HepG2 (cell line): ENCODE measurements around the gene COLQ. TPM values are rescaled to one million over a fixed set of nuclear protein-coding genes. Genes with fewer than 3 reads are reported as not detected.

ENCODE experiments used
- AFF4 ChIP-seq: sonication (generic); formaldehyde crosslinking; IDR thresholded peaks from 2 replicates; pipeline ENCODE4 v1.4.0; 2020; ENCODE audit warnings: missing genetic modification reagents
- CENPX ChIP-seq: sonication (generic); formaldehyde crosslinking; IDR thresholded peaks from 2 replicates; pipeline ENCODE4 v1.9.0; 2021; ENCODE audit warnings: mild to moderate bottlenecking, missing genetic modification reagents, moderate library complexity
- FOXJ3 ChIP-seq: sonication (generic); formaldehyde crosslinking; IDR thresholded peaks from 2 replicates; pipeline ENCODE4 v1.4.0; 2020; ENCODE audit warnings: missing genetic modification reagents, mild to moderate bottlenecking, borderline replicate concordance
- HNRNPUL1 ChIP-seq: fragments of 200-400 bp; formaldehyde crosslinking; IDR thresholded peaks from 2 replicates; pipeline ENCODE4 v1.6.1; 2017; ENCODE audit warnings: low read depth, mild to moderate bottlenecking, low read length, moderate library complexity
- KLF6 ChIP-seq: IDR thresholded peaks from 2 replicates; pipeline ENCODE4 v1.8.0; 2016; ENCODE audit warnings: missing biosample characterization, missing genetic modification reagents
- KMT2A ChIP-seq: sonication (generic); formaldehyde crosslinking; IDR thresholded peaks from 2 replicates; pipeline ENCODE4 v1.4.0; 2020; ENCODE audit warnings: missing genetic modification reagents
- MTF2 ChIP-seq: sonication (generic); formaldehyde crosslinking; IDR thresholded peaks from 2 replicates; pipeline ENCODE4 v1.5.0; 2020; ENCODE audit warnings: missing genetic modification reagents, borderline replicate concordance
- NFYC ChIP-seq: IDR thresholded peaks from 2 replicates; pipeline ENCODE4 v1.6.1; 2016; ENCODE audit warnings: missing genetic modification reagents, missing compliant biosample characterization
- PAX8 ChIP-seq: sonication (generic); formaldehyde crosslinking; IDR thresholded peaks from 2 replicates; pipeline ENCODE4 v1.8.0; 2022; ENCODE audit warnings: mild to moderate bottlenecking, missing genetic modification reagents, borderline replicate concordance
- POLR2AphosphoS2 ChIP-seq: IDR thresholded peaks from 2 replicates; pipeline ENCODE4 v1.6.1; 2011; ENCODE audit warnings: low read depth, low read length, improper control_type of control experiment
- RBAK ChIP-seq: sonication (generic); formaldehyde crosslinking; IDR thresholded peaks from 2 replicates; pipeline ENCODE4 v1.5.1; 2020; ENCODE audit warnings: mild to moderate bottlenecking, missing genetic modification reagents
- SP1 ChIP-seq, 2 experiments: fragments of 450-650 bp in 1 of 2; sonication (generic) in 1 of 2; formaldehyde crosslinking in 1 of 2; IDR thresholded peaks; 2 replicates each; pipeline versions ENCODE4 v1.4.0 to v1.6.1; 2016 to 2020; ENCODE audit warnings: missing genetic modification reagents in 1 of 2
- ZNF7 ChIP-seq: IDR thresholded peaks from 2 replicates; pipeline ENCODE4 v1.6.1; 2016; ENCODE audit warnings: missing biosample characterization, missing genetic modification reagents
- ZNF713 ChIP-seq: sonication (generic); formaldehyde crosslinking; IDR thresholded peaks from 2 replicates; pipeline ENCODE4 v1.4.0; 2020; ENCODE audit warnings: mild to moderate bottlenecking, missing genetic modification reagents
- polyA plus RNA-seq, 8 experiments: library from polyadenylated mRNA; depleted of rRNA in 3 of 8; stranded (reverse) in 7 of 8; unstranded in 1 of 8; fragments of >200 nt; fragmentation: Illumina TruSeq in 4 of 8; extraction: Trizol in 4 of 8; gene quantifications; 2 replicates each; pipeline versions ENCODE4 v1.2.1 to v1.2.3, GENCODE V29; 2011 to 2016; ENCODE audit warnings: low read depth in 4 of 8, missing spikeins in 1 of 8, mixed read lengths in 1 of 8; ENCODE audit not compliant: insufficient read depth in 1 of 8
- total RNA-seq, 5 experiments: library from RNA; depleted of rRNA; stranded (reverse); fragments of >200 nt; fragmentation: Illumina TruSeq; extraction: Trizol; gene quantifications; 2 replicates each; pipeline ENCODE4 v1.2.3, GENCODE V29; 2016; ENCODE audit warnings: low read depth in 1 of 5
- TF ChIP-seq, protein P1 (sequence below): sonication (generic); formaldehyde crosslinking; IDR thresholded peaks from 2 replicates; pipeline ENCODE4 v1.8.1; 2023; ENCODE audit warnings: missing genetic modification reagents, mild to moderate bottlenecking, borderline replicate concordance
- TF ChIP-seq, protein P2 (sequence below): sonication (generic); formaldehyde crosslinking; IDR thresholded peaks from 2 replicates; pipeline ENCODE4 v1.5.0; 2020; ENCODE audit warnings: mild to moderate bottlenecking, missing genetic modification reagents, borderline replicate concordance
- TF ChIP-seq, protein P3 (sequence below): sonication (generic); formaldehyde crosslinking; IDR thresholded peaks from 2 replicates; pipeline ENCODE4 v1.4.0; 2020; ENCODE audit warnings: mild to moderate bottlenecking, missing genetic modification reagents
- TF ChIP-seq, protein P4 (sequence below): sonication (generic); formaldehyde crosslinking; IDR thresholded peaks from 2 replicates; pipeline ENCODE4 v1.4.0; 2020; ENCODE audit warnings: missing genetic modification reagents, borderline replicate concordance

Gene COLQ
- total and polyA plus RNA-seq, 2 of the 13 experiments (the other 11 are each of a cell fraction or from before 2014, with no cell fraction given): 0.31 to 0.46 TPM

DNA sequence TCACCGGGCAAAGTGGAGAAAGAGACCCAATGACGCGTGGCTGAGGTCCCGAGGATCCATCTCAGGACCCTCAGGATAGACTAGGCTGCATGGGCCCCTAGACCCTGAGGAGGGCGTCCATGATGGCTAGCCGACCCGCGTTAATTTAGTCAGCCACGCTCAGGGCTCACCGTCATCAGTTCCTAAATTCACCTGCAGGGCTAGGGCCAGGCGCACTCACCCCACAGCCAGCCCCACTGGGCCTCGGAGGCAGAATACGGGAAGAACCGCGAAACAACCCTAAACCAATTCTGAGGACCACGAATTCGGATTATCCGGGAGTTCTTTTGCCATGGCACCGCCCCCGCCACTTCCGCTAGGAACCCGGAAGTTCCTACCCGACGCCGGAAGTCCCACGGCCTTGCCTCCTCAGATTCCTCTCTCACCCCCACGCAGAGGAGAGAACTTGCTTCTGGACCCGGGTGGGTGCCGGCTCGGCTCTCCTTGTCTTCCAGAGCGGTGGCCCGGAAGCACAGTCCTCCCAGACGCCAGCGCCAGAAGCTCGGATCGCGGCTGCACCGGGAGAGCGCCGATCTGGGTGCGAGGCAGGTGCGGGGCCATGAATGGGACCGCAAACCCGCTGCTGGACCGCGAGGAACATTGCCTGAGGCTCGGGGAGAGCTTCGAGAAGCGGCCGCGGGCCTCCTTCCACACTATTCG lies 94.2 kb downstream of the COLQ start, which contains the start of the genes EAF1 and METTL6 (continued):
- TF ChIP-seq, protein P1, sequence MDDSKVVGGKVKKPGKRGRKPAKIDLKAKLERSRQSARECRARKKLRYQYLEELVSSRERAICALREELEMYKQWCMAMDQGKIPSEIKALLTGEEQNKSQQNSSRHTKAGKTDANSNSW: no peak; the same call in 1 of the 2 replicates
- TF ChIP-seq KLF6 (CRISPR knock-in tag) (no peak), KMT2A (peak; percentile 95), FOXJ3 (CRISPR knock-in tag) (no peak), HNRNPUL1 (no peak), ZNF713 (CRISPR knock-in tag) (no peak), ZNF7 (no peak), CENPX (CRISPR knock-in tag) (no peak), PAX8 (no peak), POLR2AphosphoS2 (no peak), AFF4 (no peak), MTF2 (CRISPR knock-in tag) (no peak), NFYC (no peak), RBAK (CRISPR knock-in tag) (no peak), SP1 (IDR thresholded peaks at IDR 0.05) (no peak), SP1 (CRISPR knock-in tag; IDR thresholded peaks at IDR 0.05) (no peak; the same call in 1 of the 2 replicates)
- TF ChIP-seq, protein P2, sequence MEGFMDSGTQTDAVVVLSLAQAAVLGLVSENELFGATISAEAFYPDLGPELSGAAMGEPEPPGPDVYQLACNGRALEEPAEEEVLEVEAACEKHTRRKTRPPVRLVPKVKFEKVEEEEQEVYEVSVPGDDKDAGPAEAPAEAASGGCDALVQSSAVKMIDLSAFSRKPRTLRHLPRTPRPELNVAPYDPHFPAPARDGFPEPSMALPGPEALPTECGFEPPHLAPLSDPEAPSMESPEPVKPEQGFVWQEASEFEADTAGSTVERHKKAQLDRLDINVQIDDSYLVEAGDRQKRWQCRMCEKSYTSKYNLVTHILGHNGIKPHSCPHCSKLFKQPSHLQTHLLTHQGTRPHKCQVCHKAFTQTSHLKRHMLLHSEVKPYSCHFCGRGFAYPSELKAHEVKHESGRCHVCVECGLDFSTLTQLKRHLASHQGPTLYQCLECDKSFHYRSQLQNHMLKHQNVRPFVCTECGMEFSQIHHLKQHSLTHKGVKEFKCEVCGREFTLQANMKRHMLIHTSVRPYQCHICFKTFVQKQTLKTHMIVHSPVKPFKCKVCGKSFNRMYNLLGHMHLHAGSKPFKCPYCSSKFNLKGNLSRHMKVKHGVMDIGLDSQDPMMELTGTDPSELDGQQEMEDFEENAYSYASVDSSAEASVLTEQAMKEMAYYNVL: no peak; the same call in 1 of the 2 replicates
- TF ChIP-seq, protein P3, sequence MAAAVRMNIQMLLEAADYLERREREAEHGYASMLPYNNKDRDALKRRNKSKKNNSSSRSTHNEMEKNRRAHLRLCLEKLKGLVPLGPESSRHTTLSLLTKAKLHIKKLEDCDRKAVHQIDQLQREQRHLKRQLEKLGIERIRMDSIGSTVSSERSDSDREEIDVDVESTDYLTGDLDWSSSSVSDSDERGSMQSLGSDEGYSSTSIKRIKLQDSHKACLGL (CRISPR knock-in tag): no peak; the same call in 1 of the 2 replicates
- TF ChIP-seq, protein P4, sequence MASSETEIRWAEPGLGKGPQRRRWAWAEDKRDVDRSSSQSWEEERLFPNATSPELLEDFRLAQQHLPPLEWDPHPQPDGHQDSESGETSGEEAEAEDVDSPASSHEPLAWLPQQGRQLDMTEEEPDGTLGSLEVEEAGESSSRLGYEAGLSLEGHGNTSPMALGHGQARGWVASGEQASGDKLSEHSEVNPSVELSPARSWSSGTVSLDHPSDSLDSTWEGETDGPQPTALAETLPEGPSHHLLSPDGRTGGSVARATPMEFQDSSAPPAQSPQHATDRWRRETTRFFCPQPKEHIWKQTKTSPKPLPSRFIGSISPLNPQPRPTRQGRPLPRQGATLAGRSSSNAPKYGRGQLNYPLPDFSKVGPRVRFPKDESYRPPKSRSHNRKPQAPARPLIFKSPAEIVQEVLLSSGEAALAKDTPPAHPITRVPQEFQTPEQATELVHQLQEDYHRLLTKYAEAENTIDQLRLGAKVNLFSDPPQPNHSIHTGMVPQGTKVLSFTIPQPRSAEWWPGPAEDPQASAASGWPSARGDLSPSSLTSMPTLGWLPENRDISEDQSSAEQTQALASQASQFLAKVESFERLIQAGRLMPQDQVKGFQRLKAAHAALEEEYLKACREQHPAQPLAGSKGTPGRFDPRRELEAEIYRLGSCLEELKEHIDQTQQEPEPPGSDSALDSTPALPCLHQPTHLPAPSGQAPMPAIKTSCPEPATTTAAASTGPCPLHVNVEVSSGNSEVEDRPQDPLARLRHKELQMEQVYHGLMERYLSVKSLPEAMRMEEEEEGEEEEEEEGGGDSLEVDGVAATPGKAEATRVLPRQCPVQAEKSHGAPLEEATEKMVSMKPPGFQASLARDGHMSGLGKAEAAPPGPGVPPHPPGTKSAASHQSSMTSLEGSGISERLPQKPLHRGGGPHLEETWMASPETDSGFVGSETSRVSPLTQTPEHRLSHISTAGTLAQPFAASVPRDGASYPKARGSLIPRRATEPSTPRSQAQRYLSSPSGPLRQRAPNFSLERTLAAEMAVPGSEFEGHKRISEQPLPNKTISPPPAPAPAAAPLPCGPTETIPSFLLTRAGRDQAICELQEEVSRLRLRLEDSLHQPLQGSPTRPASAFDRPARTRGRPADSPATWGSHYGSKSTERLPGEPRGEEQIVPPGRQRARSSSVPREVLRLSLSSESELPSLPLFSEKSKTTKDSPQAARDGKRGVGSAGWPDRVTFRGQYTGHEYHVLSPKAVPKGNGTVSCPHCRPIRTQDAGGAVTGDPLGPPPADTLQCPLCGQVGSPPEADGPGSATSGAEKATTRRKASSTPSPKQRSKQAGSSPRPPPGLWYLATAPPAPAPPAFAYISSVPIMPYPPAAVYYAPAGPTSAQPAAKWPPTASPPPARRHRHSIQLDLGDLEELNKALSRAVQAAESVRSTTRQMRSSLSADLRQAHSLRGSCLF: peak; percentile 42; the same call in 1 of the 2 replicates
